HFFc6 (cell line): ENCODE measurements around the gene FBN1. TPM values are rescaled to one million over a fixed set of nuclear protein-coding genes. Genes with fewer than 3 reads are reported as not detected.

Experiments
- DNase-seq: peaks from one replicate; pipeline ENCODE4 v3.0.0-alpha.2; 2018
- H3K27ac Mint-ChIP-seq: 2 replicates; pipeline ENCODE4 v1.8.0; 2020; ENCODE audit warnings: mild to moderate bottlenecking, mixed read lengths
- H3K27me3 Mint-ChIP-seq: 2 replicates; pipeline ENCODE4 v1.8.0; 2021; ENCODE audit warnings: mild to moderate bottlenecking, moderate library complexity, mixed read lengths; ENCODE audit not compliant: insufficient read depth
- H3K36me3 Mint-ChIP-seq: 2 replicates; pipeline ENCODE4 v1.8.0; 2021; ENCODE audit warnings: low read depth, mixed read lengths
- H3K4me1 Mint-ChIP-seq: 2 replicates; pipeline ENCODE4 v1.8.0; 2020; ENCODE audit warnings: low read depth, mixed read lengths
- H3K4me3 Mint-ChIP-seq: 2 replicates; pipeline ENCODE4 v1.8.0; 2020; ENCODE audit warnings: mild to moderate bottlenecking, moderate library complexity, mixed read lengths
- H3K9me3 Mint-ChIP-seq: 2 replicates; pipeline ENCODE4 v1.8.0; 2020; ENCODE audit warnings: mild to moderate bottlenecking, mixed read lengths
- total RNA-seq, 6 experiments: library from RNA; stranded (reverse); fragmentation: NEBNext Ultra II Directional; extraction: Animal tissue kit (Norgen Biotek cat#: 25700); gene quantifications; 2 replicates in 1 of 6; 3 replicates in 5 of 6; pipeline ENCODE4 v1.2.3, GENCODE V29; 2021
- TF ChIP-seq, protein P1 (sequence below): fragments of 200-600 bp; sonication (generic); IDR thresholded peaks from 2 replicates; pipeline ENCODE4 v1.5.0; 2021; ENCODE audit warnings: antibody characterized with exemption, mild to moderate bottlenecking

FBN1 gene
- total RNA-seq, 6 experiments from 2014 or later, result 584 to 754 (median 609) TPM

DNA sequence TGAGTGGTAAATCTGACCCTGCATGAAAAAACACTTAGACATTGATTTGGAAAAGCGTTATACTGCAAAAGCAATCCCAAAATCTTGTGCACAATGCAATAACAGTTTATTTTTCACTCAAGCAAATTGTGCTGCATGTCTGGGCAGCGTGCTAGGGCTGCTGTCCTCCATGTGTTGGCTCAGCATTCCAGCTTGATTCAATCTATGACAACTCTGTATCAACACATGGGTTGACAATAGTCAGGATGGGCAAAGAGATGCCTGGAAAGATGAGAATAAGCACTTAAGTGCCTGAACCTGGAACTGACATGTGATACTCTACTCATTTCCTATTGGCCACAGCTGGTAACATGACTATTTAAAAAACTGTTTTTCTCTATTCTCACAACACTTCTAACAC lies 262.5 kb downstream of the FBN1 start:
- no peak overlapping the region for H3K27ac Mint-ChIP-seq
- peaks cover 57% of the 10 kb centered on the region for H3K4me1 Mint-ChIP-seq
- no peak for DNase-seq
- TF ChIP-seq, protein P1, sequence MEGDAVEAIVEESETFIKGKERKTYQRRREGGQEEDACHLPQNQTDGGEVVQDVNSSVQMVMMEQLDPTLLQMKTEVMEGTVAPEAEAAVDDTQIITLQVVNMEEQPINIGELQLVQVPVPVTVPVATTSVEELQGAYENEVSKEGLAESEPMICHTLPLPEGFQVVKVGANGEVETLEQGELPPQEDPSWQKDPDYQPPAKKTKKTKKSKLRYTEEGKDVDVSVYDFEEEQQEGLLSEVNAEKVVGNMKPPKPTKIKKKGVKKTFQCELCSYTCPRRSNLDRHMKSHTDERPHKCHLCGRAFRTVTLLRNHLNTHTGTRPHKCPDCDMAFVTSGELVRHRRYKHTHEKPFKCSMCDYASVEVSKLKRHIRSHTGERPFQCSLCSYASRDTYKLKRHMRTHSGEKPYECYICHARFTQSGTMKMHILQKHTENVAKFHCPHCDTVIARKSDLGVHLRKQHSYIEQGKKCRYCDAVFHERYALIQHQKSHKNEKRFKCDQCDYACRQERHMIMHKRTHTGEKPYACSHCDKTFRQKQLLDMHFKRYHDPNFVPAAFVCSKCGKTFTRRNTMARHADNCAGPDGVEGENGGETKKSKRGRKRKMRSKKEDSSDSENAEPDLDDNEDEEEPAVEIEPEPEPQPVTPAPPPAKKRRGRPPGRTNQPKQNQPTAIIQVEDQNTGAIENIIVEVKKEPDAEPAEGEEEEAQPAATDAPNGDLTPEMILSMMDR, result no peak
- H3K4me3 Mint-ChIP-seq, result no peak overlapping the region; the same call in 1 of the 2 replicates
- H3K36me3 Mint-ChIP-seq, result peaks cover 30% of the 10 kb centered on the region
- peaks cover 18% of the 10 kb centered on the region for H3K27me3 Mint-ChIP-seq
- no peaks in the 10 kb centered on the region; the same call in 1 of the 2 replicates for H3K9me3 Mint-ChIP-seq

DNA sequence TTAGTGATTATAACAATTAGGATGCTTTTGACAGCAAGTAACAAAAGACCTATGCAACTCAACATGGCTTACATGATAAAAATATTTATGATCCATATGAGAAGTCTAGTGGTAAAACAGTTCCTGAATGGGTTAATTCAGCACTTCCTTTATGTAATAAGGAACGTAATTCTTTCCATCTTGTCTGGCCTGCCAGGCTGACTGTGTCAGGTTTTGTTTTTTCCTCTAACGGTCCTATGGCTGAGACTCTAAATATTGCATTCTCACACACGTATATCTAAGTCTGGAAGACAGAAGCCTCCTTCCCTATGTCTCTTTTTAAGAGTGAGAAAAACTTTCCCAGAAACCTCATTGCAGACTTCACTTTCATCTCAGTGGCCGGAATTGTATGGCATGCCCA lies 263.6 kb downstream of the FBN1 start:
- H3K4me1 Mint-ChIP-seq, result peaks cover 50% of the 10 kb centered on the region

DNA sequence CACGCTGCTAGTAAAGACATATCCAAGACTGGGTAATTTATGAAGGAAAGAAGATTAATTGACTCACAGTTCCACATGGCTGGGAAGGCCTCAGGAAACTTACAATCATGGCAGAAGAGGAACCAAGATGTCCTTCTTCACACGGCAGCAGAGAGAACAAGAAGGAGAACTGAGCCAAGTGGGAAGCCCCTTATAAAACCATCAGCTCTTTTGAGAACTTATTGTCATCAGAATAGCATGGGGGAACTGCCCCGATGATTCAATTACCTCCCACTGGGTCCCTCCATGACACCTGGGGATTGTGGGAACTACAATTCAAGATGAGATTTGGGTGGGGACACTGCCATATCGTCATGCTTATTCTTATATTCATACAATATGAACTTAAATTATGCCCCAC lies 265.3 kb downstream of the FBN1 start:
- Mint-ChIP-seq H3K27me3 (peaks cover 12% of the 10 kb centered on the region), H3K9me3 (no peaks in the 10 kb centered on the region; the same call in 1 of the 2 replicates), H3K4me3 (no peak overlapping the region), H3K36me3 (peaks cover 43% of the 10 kb centered on the region), H3K4me1 (peaks cover 44% of the 10 kb centered on the region), H3K27ac (no peak overlapping the region)
- DNase-seq, result no peak
- TF ChIP-seq, protein P1, result no peak

More for the DNA sequence above, 263.6 kb downstream of the FBN1 start:
- Mint-ChIP-seq H3K27ac (no peak overlapping the region), H3K27me3 (peaks cover 18% of the 10 kb centered on the region), H3K36me3 (peaks cover 41% of the 10 kb centered on the region), H3K9me3 (no peaks in the 10 kb centered on the region; the same call in none of the 2 replicates), H3K4me3 (no peak overlapping the region)
- TF ChIP-seq, protein P1, result no peak
- DNase-seq, result no peak

DNA sequence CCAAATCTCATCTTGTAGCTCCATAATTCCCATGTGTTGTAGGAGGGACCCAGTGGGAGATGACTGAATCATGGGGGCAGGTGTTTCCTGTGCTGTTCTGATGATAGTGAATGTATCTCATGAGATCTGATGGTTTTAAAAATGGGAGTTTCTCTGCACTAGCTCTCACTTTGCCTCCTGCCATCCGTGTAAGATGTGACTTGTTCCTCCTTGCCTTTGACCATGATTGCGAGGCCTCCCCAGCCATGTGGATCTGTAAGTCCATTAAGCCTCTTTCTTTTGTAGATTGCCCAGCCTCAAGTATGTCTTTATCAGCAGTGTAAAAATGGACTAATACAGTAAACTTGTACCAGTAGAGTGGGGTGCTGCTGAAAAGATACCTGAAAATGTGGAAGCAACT lies 269.7 kb downstream of the FBN1 start:
- TF ChIP-seq, protein P1, result no peak
- no peak overlapping the region for H3K4me3 Mint-ChIP-seq
- H3K36me3 Mint-ChIP-seq, result peaks cover 29% of the 10 kb centered on the region
- peaks cover 46% of the 10 kb centered on the region for H3K4me1 Mint-ChIP-seq
- DNase-seq, result no peak
- H3K9me3 Mint-ChIP-seq, result no peaks in the 10 kb centered on the region; the same call in 1 of the 2 replicates
- peaks cover 2% of the 10 kb centered on the region for H3K27me3 Mint-ChIP-seq
- no peak overlapping the region for H3K27ac Mint-ChIP-seq

DNA sequence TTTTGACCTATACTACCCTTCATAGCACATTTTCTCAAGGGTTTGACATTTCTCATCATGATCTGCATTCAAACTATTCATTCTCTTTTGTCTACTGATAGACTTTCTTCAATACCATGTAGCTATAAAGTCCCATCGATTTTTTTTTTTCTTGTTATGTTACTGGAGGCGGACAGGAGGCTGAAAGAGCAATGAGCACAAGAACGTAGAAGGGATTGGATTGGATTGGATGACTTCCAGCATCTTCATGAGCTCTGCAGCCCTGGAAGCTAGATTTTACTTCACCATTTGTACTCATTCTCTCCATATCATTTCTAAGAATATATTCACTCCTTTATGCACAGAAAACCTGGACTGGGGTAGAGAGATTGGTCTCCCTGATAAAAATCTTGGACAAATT lies 271.0 kb downstream of the FBN1 start:
- peaks cover 58% of the 10 kb centered on the region for H3K4me1 Mint-ChIP-seq
- peaks cover under 1% of the 10 kb centered on the region for H3K27me3 Mint-ChIP-seq
- no peak for DNase-seq
- H3K9me3 Mint-ChIP-seq, result no peaks in the 10 kb centered on the region; the same call in 1 of the 2 replicates
- H3K27ac Mint-ChIP-seq, result peak overlapping the region; percentile 92
- TF ChIP-seq, protein P1, result no peak
- peak overlapping the region; percentile 75 for H3K4me3 Mint-ChIP-seq
- H3K36me3 Mint-ChIP-seq, result peaks cover 29% of the 10 kb centered on the region
